ENCODE data around the gene SEPTIN8.

DNA sequence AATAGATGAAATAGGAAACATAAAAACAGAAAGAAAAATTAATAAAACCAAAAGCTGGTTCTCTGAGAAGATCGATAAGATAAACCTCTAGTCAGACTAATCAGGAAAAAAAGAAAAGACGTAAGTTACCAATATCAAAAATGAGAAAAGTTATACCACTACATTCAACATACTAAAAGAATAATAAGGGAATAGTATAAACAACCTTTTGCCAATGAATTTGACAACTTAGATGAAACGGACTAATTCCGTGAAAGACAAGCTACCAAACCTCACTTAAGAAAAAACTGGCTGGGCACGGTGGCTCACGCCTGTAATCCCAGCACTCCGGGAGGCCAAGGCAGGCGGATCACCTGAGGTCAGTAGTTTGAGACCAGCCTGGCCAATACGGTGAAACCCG, 47.1 kb downstream of the SEPTIN8 start:
- TF ChIP-seq, protein P1, sequence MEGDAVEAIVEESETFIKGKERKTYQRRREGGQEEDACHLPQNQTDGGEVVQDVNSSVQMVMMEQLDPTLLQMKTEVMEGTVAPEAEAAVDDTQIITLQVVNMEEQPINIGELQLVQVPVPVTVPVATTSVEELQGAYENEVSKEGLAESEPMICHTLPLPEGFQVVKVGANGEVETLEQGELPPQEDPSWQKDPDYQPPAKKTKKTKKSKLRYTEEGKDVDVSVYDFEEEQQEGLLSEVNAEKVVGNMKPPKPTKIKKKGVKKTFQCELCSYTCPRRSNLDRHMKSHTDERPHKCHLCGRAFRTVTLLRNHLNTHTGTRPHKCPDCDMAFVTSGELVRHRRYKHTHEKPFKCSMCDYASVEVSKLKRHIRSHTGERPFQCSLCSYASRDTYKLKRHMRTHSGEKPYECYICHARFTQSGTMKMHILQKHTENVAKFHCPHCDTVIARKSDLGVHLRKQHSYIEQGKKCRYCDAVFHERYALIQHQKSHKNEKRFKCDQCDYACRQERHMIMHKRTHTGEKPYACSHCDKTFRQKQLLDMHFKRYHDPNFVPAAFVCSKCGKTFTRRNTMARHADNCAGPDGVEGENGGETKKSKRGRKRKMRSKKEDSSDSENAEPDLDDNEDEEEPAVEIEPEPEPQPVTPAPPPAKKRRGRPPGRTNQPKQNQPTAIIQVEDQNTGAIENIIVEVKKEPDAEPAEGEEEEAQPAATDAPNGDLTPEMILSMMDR (IDR thresholded peaks at IDR 0.05): no peak
- TF ChIP-seq POLR2A (IDR thresholded peaks at IDR 0.05): no peak
